Measurements from ENCODE around the gene SCD. TPM values are rescaled to one million over a fixed set of nuclear protein-coding genes. Genes with fewer than 3 reads are reported as not detected.

Gene SCD
- polyA plus RNA-seq, 1 experiment, result 32.1 TPM

GRCh38 chr10:100401631-100402328, 54.7 kb downstream of the SCD start:
- Histone ChIP-seq H3K36me3 (ENCODE audit: control insufficient read depth, insufficient read depth, low read length) (no peaks in the 10 kb centered on the region), H3K4me3 (ENCODE audit: low read depth, low read length) (no peak overlapping the region), H3K27me3 (ENCODE audit: control insufficient read depth, insufficient read depth, low read length) (no peaks in the 10 kb centered on the region)
- TF ChIP-seq CTCF (IDR thresholded peaks at IDR 0.05; ENCODE audit: insufficient read depth, low read depth, low read length), result no peak
- no peak for DNase-seq (ENCODE audit: low read depth)
- ChIA-PET CTCF (interaction anchor here (1.5 kb wide), 1 partner anchor 59 kb away, joined by 8 read pairs; no protein-coding TSS in a partner anchor), POLR2A (no interaction called here)

- Histone ChIP-seq H3K36me3 (ENCODE audit: control insufficient read depth, insufficient read depth, low read length) (no peaks in the 10 kb centered on the region), H3K4me3 (ENCODE audit: low read depth, low read length) (no peak overlapping the region), H3K27me3 (ENCODE audit: control insufficient read depth, insufficient read depth, low read length) (no peaks in the 10 kb centered on the region)
- ChIA-PET CTCF (interaction anchor here (0.9 to 1.2 kb wide), 3 partner anchors 30 to 65 kb away, joined by 3 read pairs; no protein-coding TSS in a partner anchor), POLR2A (no interaction called here)
- no peak for TF ChIP-seq CTCF (IDR thresholded peaks at IDR 0.05; ENCODE audit: insufficient read depth, low read depth, low read length)
- DNase-seq (ENCODE audit: low read depth), result no peak
Measured at GRCh38 chr10:100403734-100404133, 56.7 kb downstream of the SCD start.

GRCh38 chr10:100413173-100413572, 66.1 kb downstream of the SCD start:
- ChIA-PET POLR2A (no interaction called here), CTCF (interaction anchor here (1.1 to 1.8 kb wide), 2 partner anchors 20 to 605 kb away, joined by 3 to 4 read pairs; no protein-coding TSS in a partner anchor)
- Histone ChIP-seq H3K4me3 (ENCODE audit: low read depth, low read length) (no peak overlapping the region), H3K36me3 (ENCODE audit: control insufficient read depth, insufficient read depth, low read length) (no peaks in the 10 kb centered on the region), H3K27me3 (ENCODE audit: control insufficient read depth, insufficient read depth, low read length) (no peaks in the 10 kb centered on the region; the same call in 1 of the 2 replicates)
- TF ChIP-seq CTCF (IDR thresholded peaks at IDR 0.05; ENCODE audit: insufficient read depth, low read depth, low read length), result no peak
- DNase-seq (ENCODE audit: low read depth), result no peak

Small RNAs within 50 kb of the gene (small RNA-seq; reads per million reads assigned to genes)
- not detected for gene RF00019 (ENCODE audit: insufficient read length, low read depth, low replicate concordance)

Other genes with a start within 250 kb of the SCD start
- 37.7 and 48.8 TPM in 2 replicates for gene ERLIN1, start 161.2 kb upstream of the SCD start, polyA plus RNA-seq (2011; rRNA removed)
- 8.7 and 16.6 TPM in 2 replicates for gene CHUK, start 117.6 kb upstream of the SCD start, polyA plus RNA-seq (2011; rRNA removed)
- 14.9 and 19.9 TPM in 2 replicates for gene CWF19L1, start 79.6 kb upstream of the SCD start, polyA plus RNA-seq (2011; rRNA removed)
- 18.7 and 39.9 TPM in 2 replicates for gene BLOC1S2, start 60.6 kb upstream of the SCD start, polyA plus RNA-seq (2011; rRNA removed)
- gene PKD2L1, start 17.0 kb upstream of the SCD start, polyA plus RNA-seq (2011; rRNA removed), result not detected in 2 replicates
- 0.04 TPM in 1 of 2 replicates, not detected in the other for gene WNT8B, start 115.8 kb downstream of the SCD start, polyA plus RNA-seq (2011; rRNA removed)
- gene SEC31B, start 172.6 kb downstream of the SCD start, polyA plus RNA-seq (2011; rRNA removed), result 6.5 and 8.3 TPM in 2 replicates
- 170 and 197 TPM in 2 replicates for gene NDUFB8, start 182.6 kb downstream of the SCD start, polyA plus RNA-seq (2011; rRNA removed)
- gene HIF1AN, start 188.7 kb downstream of the SCD start, polyA plus RNA-seq (2011; rRNA removed), result 7.4 and 19.5 TPM in 2 replicates